ENCODE measurements around the gene DPM1. TPM values are rescaled to one million over a fixed set of nuclear protein-coding genes. Genes with fewer than 3 reads are reported as not detected.

The DPM1 gene
- total RNA-seq, 1 experiment from 2014 or later = 70.7 TPM

DNA sequence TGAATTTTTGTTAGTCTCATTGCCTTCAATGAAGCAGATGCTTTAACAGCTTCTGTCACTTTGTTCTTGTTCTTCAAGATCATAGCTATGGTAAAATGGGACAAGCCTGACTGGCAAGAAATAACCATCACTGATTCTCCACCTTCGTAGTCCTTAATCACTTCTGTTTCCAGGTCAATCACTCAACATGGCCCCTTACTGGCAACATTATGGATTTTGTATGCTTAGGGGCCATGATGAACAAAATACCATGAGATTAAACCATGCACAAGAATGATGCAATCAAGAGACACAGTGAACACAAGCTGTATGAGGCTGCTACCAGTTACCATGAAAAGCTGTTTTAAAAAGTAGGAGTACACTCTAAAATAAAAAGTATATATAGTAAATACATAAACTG is 59.9 kb downstream of the DPM1 start:
- peaks cover 64% of the 10 kb centered on the region for H3K36me3 ChIP-seq (ENCODE audit: low read depth)
- intact Hi-C loops (cut with micrococcal nuclease; ENCODE audit: unreplicated experiment) = no loop called here

DNA sequence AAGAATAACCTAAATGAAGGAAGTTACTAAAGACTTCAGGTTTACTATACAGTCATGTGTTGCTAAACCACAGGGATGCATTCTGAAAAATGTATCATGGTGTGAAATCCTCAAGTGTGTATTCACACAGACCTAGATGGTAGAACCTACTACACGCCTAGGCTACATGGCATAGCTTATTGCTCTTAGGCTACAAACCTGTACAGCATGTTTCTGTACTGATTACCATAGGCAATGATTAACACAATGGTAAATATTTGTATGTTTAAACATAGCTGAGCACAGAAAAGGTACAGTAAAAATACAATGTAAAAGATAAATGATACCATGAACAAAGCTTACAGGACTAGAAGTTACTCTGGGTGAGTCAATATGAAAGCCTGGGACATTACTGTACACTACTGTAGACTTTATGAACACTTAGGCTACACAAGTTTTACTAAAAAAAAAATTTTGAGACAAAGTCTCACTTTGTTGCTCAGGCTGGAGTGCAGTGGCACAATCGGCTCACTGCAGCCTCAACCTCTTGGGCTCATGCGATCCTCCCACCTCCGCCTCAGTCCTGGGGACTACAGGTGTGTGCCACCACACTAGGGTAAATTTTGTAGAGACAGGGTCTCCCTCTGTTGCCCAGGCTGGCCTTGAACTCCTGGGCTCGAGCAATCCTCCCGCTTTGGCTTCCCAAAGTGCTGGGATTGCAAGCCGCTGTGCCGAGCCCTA is 63.1 kb downstream of the DPM1 start:
- H3K4me2 ChIP-seq = no peak overlapping the region
- H3K4me3 ChIP-seq = no peak overlapping the region
- POLR2A ChIA-PET (ENCODE audit: unreplicated experiment) = interaction anchor here (0.6 to 0.7 kb wide), 2 partner anchors 14 to 16 kb away, joined by 5 read pairs; no protein-coding TSS in a partner anchor
- no peak overlapping the region for H2AFZ ChIP-seq
- H3K79me2 ChIP-seq (ENCODE audit: low read depth) = peaks cover 28% of the 10 kb centered on the region; the same call in 1 of the 2 replicates
- CTCF ChIA-PET = no interaction called here
- H3K4me1 ChIP-seq (replicated peaks; ENCODE audit: insufficient read depth) = no peaks in the 10 kb centered on the region
- H3K27me3 ChIP-seq (ENCODE audit: insufficient read depth, low read depth) = no peaks in the 10 kb centered on the region
- intact Hi-C loops (cut with micrococcal nuclease; ENCODE audit: unreplicated experiment) = no loop called here
- peaks cover 8% of the 10 kb centered on the region; the same call in 1 of the 2 replicates for H3F3A ChIP-seq (ENCODE audit: insufficient read depth, low read depth)
- TF ChIP-seq, protein P1, sequence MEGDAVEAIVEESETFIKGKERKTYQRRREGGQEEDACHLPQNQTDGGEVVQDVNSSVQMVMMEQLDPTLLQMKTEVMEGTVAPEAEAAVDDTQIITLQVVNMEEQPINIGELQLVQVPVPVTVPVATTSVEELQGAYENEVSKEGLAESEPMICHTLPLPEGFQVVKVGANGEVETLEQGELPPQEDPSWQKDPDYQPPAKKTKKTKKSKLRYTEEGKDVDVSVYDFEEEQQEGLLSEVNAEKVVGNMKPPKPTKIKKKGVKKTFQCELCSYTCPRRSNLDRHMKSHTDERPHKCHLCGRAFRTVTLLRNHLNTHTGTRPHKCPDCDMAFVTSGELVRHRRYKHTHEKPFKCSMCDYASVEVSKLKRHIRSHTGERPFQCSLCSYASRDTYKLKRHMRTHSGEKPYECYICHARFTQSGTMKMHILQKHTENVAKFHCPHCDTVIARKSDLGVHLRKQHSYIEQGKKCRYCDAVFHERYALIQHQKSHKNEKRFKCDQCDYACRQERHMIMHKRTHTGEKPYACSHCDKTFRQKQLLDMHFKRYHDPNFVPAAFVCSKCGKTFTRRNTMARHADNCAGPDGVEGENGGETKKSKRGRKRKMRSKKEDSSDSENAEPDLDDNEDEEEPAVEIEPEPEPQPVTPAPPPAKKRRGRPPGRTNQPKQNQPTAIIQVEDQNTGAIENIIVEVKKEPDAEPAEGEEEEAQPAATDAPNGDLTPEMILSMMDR (conservative IDR thresholded peaks at IDR 0.05) = no peak
- no peak for TF ChIP-seq EZH2 (IDR thresholded peaks at IDR 0.05; ENCODE audit: low read depth)
- peaks cover 63% of the 10 kb centered on the region for H3K36me3 ChIP-seq (ENCODE audit: low read depth)
- no peaks in the 10 kb centered on the region for H3K9me3 ChIP-seq (ENCODE audit: insufficient read depth, low read depth)
- BruUV-seq (replicated peaks) = no TSS peak
- H3K27ac ChIP-seq = no peak overlapping the region
- H4K20me1 ChIP-seq (ENCODE audit: insufficient read depth) = peaks cover 30% of the 10 kb centered on the region
- DNase-seq = no peak
- H3K9me2 ChIP-seq (ENCODE audit: insufficient read depth) = no peaks in the 10 kb centered on the region

More for the DNA sequence above, 59.9 kb downstream of the DPM1 start:
- Histone ChIP-seq H3K27me3 (ENCODE audit: insufficient read depth, low read depth) (no peaks in the 10 kb centered on the region), H3F3A (ENCODE audit: insufficient read depth, low read depth) (peaks cover 15% of the 10 kb centered on the region; the same call in 1 of the 2 replicates), H3K27ac (no peak overlapping the region), H3K9me3 (ENCODE audit: insufficient read depth, low read depth) (no peaks in the 10 kb centered on the region), H2AFZ (no peak overlapping the region), H3K4me1 (replicated peaks; ENCODE audit: insufficient read depth) (no peaks in the 10 kb centered on the region), H3K4me2 (no peak overlapping the region), H3K79me2 (ENCODE audit: low read depth) (peaks cover 57% of the 10 kb centered on the region), H4K20me1 (ENCODE audit: insufficient read depth) (peaks cover 49% of the 10 kb centered on the region), H3K4me3 (no peak overlapping the region), H3K9me2 (ENCODE audit: insufficient read depth) (no peaks in the 10 kb centered on the region)
- CTCF ChIA-PET = interaction anchor here (0.6 to 1.3 kb wide), 2 partner anchors 80 to 104 kb away, joined by 3 to 4 read pairs; partner anchors contain the start of gene BCAS4
- no peak for DNase-seq
- BruUV-seq (replicated peaks) = no TSS peak
- POLR2A ChIA-PET (ENCODE audit: unreplicated experiment) = no interaction called here
- TF ChIP-seq, protein P1 (conservative IDR thresholded peaks at IDR 0.05) = no peak
- no peak for TF ChIP-seq EZH2 (IDR thresholded peaks at IDR 0.05; ENCODE audit: low read depth)

DNA sequence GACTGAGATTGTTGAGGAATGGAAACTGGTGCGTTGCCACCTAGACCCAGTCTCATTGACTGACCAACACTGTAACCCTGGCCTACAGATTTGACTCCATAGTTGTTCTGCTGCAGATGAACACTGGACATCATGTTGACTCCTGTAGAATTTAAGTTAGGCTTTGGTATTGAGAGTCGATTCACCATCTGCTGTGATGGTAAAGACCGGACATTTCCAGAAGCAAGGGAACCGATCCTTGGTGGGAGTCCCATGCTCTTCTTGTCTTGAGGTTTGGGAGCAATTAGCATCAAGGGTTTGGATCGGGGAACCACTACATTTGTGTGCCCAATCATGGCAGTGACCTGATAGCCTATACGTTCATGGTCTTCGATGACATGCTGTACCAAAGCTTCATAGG is 64.7 kb downstream of the DPM1 start:
- ChIA-PET CTCF (no interaction called here), POLR2A (ENCODE audit: unreplicated experiment) (no interaction called here)
- no peaks in the 10 kb centered on the region for H3K9me3 ChIP-seq (ENCODE audit: insufficient read depth, low read depth)
- H3K79me2 ChIP-seq (ENCODE audit: low read depth) = peaks cover 17% of the 10 kb centered on the region; the same call in 1 of the 2 replicates
- H3K4me1 ChIP-seq (replicated peaks; ENCODE audit: insufficient read depth) = no peaks in the 10 kb centered on the region
- no peak overlapping the region for H3K27ac ChIP-seq
- DNase-seq = no peak
- no TSS peak for BruUV-seq (replicated peaks)
- peaks cover 64% of the 10 kb centered on the region for H3K36me3 ChIP-seq (ENCODE audit: low read depth)
- no peak overlapping the region for H3K4me3 ChIP-seq
- intact Hi-C loops (cut with micrococcal nuclease; ENCODE audit: unreplicated experiment) = no loop called here
- peaks cover 37% of the 10 kb centered on the region for H4K20me1 ChIP-seq (ENCODE audit: insufficient read depth)
- H2AFZ ChIP-seq = no peak overlapping the region
- no peak overlapping the region for H3K4me2 ChIP-seq
- no peaks in the 10 kb centered on the region for H3K27me3 ChIP-seq (ENCODE audit: insufficient read depth, low read depth)
- H3F3A ChIP-seq (ENCODE audit: insufficient read depth, low read depth) = peaks cover 13% of the 10 kb centered on the region; the same call in 1 of the 2 replicates
- no peaks in the 10 kb centered on the region for H3K9me2 ChIP-seq (ENCODE audit: insufficient read depth)
- TF ChIP-seq, protein P1 (conservative IDR thresholded peaks at IDR 0.05) = no peak
- no peak for TF ChIP-seq EZH2 (IDR thresholded peaks at IDR 0.05; ENCODE audit: low read depth)

Measured in PC-9 (cell line).